ENCODE data around the gene EED.
"Not testable (repeated sequence)": the region's sequence is repeated elsewhere in the genome, so short reads cannot be mapped to it uniquely, and the experiment has no call there.

The EED gene

DNA sequence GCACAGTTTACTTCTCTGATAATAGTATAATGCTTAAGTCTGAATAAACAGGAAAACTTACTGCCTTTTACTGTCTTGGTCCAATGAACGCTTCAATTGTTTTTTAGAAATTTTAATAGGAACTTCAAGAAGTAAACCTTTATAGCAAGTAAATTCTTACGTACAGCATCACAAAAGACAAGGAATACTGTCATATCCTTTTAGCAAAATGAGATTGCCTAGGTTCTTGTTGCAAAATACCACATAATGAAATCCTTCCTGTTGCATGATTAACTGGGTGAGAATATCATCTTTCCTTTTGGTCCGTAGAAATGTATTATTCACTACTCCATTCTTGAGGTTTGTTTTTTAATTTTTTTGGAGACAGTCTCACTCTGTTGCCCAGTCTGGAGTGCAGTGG lies 35.2 kb downstream of the EED start:
- TF ChIP-seq, protein P1, sequence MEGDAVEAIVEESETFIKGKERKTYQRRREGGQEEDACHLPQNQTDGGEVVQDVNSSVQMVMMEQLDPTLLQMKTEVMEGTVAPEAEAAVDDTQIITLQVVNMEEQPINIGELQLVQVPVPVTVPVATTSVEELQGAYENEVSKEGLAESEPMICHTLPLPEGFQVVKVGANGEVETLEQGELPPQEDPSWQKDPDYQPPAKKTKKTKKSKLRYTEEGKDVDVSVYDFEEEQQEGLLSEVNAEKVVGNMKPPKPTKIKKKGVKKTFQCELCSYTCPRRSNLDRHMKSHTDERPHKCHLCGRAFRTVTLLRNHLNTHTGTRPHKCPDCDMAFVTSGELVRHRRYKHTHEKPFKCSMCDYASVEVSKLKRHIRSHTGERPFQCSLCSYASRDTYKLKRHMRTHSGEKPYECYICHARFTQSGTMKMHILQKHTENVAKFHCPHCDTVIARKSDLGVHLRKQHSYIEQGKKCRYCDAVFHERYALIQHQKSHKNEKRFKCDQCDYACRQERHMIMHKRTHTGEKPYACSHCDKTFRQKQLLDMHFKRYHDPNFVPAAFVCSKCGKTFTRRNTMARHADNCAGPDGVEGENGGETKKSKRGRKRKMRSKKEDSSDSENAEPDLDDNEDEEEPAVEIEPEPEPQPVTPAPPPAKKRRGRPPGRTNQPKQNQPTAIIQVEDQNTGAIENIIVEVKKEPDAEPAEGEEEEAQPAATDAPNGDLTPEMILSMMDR (conservative IDR thresholded peaks at IDR 0.05) = no peak
- no peak for TF ChIP-seq ZFX (IDR thresholded peaks at IDR 0.05)
- H3K27ac ChIP-seq = no peak overlapping the region

- H3K27ac ChIP-seq = no peak overlapping the region
- no peak for TF ChIP-seq ZFX (IDR thresholded peaks at IDR 0.05)
Observed at GRCh38 chr11:86287468-86287796, 42.9 kb downstream of the EED start.

DNA sequence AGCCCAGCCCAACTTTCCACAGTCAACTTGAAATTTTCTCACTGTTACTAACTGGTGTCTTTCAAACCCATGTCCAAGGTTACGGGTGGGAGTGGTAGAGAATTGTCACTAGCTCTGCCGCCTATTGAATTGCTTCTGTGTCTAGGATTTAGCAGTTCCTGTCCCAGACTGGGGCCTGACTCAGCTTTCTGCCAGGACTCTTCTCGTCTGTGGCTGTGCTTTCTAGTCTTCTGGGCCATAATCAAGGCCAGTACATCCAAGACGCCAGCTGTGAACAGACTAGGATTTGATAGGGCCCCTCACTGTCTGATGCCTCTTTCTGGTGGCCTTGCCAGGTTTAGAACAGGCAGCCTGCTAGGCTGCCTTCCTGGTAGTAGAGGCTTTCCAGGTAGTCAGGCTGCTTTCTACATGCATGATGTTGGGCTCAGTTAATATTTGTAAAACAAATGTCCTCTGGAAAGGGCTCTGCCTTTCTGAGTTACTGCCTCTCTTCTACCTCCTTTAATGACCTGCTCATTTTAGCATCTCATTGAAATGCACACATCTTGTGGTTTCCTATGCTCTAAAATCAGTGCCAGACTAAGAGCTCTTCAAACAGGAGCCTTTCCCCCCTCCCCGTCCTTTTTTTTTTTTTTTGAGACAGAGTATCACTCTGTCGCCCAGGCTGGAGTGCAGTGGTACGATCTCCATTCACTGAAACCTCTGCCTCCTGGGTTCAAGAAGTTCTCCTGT lies 44.4 kb downstream of the EED start:
- H3K27ac ChIP-seq = no peak overlapping the region

DNA sequence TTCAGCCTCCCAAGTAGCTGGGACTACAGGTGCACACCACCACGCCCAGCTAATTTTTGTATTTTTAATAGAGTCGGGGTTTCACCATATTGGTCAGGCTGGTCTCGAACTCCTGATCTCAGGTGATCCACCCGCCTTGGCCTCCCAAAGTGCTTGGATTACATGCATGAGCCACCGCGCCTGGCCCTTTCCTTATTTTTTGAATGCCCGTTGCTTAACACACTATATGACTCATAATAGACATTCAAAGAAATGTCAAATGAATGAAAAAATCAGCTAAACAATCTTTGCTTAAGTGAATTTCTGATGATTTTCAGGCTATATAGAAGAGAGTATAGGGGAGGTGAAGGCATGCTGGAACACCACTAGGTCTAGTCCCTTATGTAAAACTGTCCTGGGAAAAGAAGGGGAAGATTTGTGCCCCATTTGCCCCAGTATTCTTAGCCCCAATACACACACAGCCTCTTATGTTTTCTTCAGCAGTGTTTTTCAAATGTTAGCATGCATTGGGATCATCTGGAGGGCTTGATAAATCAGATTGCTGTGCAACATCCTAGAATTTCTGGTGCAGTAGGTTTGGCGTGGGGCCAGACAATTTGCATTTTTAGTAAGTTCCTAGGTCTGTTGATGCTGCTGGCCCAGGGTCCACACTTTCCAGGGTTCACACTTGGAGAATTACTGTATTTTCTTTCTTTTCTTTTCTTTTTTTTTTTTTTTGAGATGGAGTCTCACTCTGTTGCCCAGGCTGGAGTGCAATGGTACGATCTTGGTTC lies 45.1 kb downstream of the EED start:
- H3K27ac ChIP-seq = not testable (repeated sequence)

More for the DNA sequence above, 44.4 kb downstream of the EED start:
- TF ChIP-seq ZFX (IDR thresholded peaks at IDR 0.05) = no peak
- TF ChIP-seq, protein P1 (conservative IDR thresholded peaks at IDR 0.05) = no peak

DNA sequence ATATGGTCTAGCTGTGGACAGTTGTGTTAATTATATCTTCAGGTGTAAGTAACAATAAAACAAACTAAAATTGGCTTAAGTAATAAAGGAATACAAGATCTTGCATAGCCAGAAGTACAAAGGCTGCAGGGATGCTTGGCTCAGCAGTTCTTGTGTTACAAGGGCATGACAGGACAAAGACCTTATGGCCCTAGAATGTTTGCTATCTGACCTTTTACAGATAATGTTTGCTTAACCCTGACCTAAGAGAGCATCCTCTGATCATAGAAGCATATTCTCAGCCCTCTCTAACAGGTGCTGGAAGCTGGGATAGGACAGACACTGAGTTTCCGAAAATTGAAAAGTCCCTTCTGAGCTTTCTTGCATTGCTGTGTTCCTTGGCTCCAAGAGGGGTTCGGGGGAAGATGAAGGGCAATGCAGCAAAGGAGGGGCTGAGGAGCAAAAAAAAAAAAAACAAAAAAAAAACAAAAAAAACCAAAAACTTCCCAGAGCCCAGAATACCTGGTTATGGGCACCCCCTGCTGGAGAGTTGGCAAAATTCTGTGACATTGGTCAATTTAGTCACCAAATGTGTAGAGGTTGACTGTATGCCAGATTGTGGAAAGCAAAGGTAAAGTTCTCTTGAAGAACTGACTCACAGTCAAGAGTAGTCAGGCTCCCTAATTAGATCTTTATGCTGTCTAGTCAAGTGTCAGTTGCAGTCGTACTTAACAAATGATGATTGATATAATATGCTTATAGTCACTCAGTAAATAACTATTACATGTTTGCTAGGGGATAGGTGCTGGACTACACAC lies 47.1 kb downstream of the EED start:
- no peak overlapping the region for H3K27ac ChIP-seq
- TF ChIP-seq, protein P1 (conservative IDR thresholded peaks at IDR 0.05) = peak; percentile 85
- TF ChIP-seq ZFX (IDR thresholded peaks at IDR 0.05) = no peak

DNA sequence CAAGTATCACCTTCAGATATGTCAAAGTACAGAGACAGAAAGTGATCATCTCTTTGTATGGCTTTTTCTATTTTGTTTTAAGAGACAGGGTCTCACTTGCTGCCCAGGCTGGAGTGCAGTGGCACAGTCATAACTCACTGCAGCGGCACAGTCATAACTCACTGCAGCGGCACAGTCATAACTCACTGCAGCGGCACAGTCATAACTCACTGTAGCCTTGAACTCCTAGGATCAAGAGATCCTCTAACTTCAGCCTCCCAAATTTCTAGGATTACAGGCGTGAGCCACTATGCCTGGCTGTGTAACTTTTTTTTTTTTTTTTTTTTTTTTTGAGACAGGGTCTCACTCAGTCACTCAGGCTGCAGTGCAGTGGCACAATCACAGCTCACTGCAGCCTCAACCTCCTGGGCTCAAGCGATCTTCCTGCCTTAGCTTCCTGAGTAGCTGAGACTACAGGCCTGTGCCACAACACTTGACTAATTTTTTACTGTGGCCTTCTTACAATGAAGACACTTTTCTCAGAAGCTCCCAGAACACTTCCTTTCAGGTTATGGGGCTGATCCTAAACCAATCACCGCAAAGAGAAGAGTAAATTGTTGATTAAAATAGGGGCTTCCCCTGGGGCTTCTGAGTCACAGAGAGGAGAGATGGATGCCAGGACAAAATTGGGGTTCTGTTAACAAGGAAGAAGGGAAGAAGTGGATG lies 48.5 kb downstream of the EED start:
- no peak overlapping the region for H3K27ac ChIP-seq
- TF ChIP-seq, protein P1 (conservative IDR thresholded peaks at IDR 0.05) = no peak
- no peak for TF ChIP-seq ZFX (IDR thresholded peaks at IDR 0.05)

DNA sequence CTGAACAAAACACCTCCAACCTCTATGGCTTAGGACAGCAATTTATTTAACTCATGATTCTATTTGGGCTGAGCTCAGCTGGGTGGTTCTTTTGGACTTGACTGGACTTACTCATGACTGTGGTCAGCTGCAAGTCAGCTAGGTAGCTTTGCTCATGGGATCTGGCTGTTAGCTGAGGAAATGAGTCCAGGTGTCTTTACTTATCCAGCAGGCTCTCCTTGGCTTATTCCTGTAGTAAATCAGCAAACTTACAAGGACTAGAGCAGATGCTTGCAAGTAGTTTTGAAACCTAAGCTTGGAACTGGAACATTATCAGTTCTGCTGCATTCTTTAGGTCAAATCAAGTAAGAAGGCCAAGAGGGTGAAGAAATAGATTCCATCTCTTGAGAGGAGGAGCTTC lies 49.5 kb downstream of the EED start:
- no peak overlapping the region for H3K27ac ChIP-seq
- TF ChIP-seq ZFX (IDR thresholded peaks at IDR 0.05) = no peak

- H3K27ac ChIP-seq = peak overlapping the region; percentile 88
Observed at GRCh38 chr11:86301742-86302091, 57.2 kb downstream of the EED start.

More at GRCh38 chr11:86301742-86302091, 57.2 kb downstream of the EED start:
- no peak for TF ChIP-seq ZFX (IDR thresholded peaks at IDR 0.05)
- TF ChIP-seq, protein P1 (conservative IDR thresholded peaks at IDR 0.05) = no peak

All from C4-2B (cell line).